ENCODE results near the gene SYNJ2.

The SYNJ2 gene

DNA sequence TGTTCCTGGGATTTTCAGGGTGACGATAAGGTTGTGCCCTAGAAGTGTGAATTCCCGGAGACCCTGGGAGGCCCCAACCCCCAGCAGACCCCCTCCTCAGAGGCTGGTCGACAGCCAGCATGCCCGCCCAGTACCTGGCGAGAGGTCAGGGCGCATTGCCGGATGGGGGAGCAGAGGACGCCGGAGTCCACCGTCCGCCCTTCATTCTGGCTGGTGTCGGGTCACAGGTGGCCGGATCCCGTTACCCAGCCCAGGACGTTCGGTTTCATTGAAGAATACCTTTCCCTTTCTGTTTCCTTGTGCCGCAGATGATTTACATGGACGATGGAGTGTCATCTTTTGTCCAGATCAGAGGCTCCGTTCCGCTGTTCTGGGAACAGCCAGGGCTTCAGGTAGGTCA is 61.3 kb downstream of the SYNJ2 start:
- no peak for DNase-seq (ENCODE audit: low read depth)

DNA sequence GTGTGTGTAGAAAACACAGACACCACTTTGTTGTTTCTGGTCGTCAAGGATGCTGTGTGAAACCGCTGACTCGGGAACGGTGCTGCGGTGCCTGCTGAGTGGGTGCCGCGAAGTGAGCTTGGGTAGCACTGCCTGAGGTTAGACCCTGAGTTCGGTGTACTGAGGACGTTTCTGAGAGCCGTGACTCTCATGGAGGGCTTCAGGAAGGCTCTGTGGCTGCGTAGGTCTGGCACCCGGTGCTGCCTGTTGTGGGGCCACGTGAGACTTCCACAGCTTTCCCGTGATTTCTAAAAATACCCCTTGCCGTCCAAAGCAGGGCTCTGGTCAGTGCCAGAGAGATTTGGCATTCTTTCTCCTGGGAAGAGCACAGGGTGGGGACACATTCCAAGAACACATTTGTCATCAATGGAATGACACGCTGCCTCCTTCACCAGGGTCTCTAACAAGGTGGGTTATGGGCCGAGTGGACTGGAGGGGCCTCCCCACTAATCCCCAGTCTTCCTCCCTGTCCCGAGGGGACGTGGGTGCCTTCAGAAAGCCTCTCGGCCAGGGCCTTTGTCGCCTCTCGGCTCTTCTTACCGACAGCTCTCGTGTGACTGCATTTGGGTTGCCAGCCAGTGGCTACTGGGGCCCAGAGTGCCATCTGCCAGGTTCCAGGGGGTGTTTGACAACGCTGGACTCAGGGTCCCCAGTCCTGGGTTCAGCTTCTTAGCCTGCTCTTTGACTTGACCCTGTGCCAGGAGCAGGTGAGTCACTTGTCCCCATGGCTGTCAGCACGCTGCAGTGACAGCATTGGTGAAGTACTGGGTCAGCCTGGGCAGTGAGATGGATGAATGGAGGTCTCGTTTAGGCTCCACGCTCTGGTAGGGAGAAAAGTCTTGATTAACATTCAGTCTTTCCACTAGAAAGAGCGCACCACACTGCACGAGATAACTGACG is 62.2 kb downstream of the SYNJ2 start:
- no peak for DNase-seq (ENCODE audit: low read depth)

DNA sequence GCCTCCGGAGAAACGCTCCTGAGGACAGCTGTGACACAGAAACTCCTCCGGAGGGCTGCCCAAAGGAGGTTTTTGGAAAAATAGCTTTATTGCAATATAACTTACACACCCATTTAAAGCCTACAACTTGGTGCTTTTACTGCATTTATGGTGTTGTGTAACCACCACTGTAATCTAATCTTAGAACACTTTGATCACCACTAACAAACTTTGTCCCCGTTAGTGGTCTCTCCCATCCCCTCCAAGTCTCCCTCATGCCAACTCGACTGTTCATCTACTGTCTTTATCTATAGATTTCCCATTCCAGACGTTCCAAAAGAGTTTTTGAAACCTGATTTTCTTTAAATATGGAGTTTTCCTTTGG is 62.8 kb downstream of the SYNJ2 start:
- no peak for DNase-seq (ENCODE audit: low read depth)

DNA sequence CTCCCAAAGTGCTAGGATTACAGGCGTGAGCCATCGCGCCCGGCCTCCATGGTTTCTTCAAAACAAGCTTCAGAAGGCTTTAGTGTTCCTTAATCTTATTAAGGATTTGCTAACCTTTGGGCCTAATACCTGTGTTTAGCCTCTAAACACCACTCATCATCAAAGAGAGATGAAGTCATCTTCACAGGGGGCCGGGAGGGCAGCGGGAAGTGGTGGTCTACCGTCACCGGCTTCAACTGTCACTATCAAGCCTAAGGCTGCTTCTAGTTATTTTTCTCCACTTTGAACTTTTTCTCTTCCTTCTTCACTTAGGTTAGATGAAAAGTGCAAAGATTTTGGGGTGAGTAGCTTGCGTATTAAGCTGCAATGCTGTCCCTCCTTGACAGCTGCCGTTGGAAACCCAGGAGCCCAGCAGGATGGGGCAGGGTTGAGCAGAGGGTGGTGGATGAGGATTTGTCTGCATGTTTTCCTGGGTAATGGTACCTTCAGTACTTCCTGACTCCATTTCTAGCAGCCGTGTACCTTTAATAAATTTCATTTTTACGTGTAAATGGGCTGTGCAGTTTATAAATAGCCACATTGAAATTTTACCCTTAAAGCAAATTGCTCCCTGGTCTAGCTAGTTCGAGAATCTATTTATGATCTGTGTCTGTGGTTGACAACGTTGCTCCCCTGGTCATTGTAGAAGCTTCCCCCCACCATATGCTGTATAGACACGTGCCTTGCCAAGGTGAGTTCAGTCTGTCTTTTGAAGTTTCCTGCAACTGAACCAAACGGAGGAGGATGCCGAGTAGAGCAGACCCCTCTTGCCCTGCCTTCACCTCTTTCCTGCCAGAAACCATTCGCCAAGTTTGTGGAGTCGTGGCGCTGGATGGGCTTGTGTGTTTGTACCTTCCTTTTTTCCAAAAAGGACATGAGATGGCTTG is 64.8 kb downstream of the SYNJ2 start:
- DNase-seq (ENCODE audit: low read depth) = no peak

DNA sequence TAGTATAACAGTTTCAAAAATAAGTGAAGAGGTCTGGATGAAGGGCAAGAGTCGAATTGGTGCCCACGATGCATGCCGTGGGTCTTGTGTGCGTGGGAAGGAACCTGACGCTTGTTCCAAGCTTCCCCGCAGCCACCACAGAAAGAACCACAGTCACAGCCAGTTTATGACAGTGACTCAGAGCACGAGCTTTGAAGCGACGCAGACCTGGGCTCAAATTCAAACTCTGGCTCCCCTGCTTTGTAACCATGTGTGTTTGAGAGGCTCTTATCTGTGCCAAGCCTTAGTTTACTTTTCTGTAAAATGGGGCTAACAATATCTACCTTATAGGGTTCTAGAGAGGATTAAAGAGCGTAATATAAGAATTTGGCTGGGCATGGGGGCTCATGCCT is 65.5 kb downstream of the SYNJ2 start:
- no peak for DNase-seq (ENCODE audit: low read depth)

DNA sequence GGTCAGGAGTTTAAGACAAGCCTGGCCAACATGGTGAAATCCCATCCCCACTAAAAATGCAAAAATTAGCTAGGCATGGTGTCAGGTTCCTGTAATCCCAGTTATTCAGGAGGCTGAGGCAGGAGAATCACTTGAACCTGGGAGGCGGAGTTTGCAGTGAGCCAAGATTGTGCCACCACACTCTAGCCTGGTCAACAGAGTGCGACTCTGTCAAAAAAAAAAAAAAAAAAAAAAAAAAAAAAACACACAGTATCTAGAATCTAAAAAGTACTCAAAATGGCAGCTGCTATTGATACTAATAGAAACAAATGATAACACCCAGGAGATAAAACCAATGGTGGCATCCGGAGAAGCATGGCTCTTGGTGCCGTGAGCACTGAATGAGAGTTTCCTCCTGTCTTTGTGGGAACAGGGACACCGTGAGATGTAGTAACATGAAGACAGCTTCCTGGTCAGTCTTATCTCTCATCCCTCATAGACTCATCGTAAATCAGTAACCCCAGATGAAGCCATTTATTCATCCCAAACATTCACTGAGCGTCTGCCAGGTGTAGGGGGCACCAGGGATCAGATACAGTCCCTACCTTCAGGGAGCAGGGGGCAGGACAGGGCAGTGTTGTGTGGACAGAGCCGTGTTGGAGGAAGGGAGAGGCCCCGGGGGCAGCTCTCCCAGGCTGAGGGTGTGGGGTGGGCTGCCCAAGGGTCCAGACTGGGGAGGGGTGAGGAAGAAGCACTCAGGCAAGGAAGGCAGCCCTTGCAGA is 66.1 kb downstream of the SYNJ2 start:
- no peak for DNase-seq (ENCODE audit: low read depth)

DNA sequence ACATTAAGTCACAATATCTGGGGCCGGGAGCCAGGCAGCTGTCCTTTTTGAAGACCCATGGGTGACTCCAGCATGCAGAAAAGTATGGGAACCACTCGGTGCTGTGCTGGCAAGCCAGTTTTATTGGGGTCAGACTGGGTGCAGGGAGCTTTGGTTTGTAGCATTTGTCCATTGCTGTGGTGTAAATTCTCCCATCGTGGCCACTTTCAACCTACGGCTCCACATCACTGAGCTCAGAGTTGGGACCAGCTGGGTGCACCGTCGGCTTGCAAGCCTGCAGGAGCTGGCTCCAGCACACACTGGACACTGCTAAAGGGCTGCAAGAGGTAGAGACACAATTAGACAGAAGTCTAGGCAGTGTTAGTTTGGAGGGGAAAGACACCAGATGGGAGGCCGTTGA is 66.9 kb downstream of the SYNJ2 start:
- DNase-seq (ENCODE audit: low read depth) = no peak

DNA sequence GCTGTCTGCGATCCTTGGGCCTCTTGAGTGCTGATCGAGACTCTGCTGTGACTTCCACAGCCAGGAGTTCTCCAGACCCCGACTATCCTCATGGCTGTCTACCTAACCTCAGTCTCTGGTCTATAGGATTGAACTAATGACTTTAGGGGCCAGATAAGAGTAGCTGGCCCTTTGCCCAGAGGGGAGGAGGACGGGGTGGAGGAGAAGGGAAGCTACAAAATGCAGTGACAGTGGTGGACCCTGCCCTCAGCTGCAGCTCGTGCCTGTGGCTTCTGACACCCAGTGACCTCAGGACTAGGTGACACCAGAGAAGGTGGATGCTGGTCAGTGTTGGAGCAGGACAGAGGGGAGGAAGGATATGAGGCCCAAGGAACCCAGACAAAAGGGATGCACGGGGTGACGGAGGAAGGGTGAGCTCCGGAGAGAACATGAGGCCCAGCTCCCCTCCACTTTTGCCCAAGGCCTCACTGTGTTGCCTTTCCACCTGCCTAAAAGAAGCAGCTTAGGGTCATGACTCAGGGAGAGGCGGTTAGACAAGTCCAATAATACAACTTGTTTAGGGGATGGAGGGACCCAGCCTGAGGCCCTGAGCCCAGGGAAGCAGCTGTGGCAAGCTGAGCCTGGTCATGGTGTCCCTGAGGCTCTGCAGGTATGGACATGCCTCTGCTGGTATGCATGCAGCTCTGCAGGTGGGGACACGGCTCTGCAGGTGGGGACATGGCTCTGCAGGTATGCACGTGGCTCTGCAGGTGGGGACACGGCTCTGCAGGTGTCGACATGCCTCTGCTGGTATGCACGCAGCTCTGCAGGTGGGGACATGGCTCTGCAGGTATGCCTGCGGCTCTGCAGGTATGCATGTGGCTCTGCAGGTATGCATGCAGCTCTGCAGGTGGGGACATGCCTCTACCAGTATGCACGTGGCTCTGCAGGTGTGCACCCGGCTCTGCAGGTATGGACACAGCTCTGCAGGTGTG is 67.7 kb downstream of the SYNJ2 start:
- no peak for DNase-seq (ENCODE audit: low read depth)

DNA sequence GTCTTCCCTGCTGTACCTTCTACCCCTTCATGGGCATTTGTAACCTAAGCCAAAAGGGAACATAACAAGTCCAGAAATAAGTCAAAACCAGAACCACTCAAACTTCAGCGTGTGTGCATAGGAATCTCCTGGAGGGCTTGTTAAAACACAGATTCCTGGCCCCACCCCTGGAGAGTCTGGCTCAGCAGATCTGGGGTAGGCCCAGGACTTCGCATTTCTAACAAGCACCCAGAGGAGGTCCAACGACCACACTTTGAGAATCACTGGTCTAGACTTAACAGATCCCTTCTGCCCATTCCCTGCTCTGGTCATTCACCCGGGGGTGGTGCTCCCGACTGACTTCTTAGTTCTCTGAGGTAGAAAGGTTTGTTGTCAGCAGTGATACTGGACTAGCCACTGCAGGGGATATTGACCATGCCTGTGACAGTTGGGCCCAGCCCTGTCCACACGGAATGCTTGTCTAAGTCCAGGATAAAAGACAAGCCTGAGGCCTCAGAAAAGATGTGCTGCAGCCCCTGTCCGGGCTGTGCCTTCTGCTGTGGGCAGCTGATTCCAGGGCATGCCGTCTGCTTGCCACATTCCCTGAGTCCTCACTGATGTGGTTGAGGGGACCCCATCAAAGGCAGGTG is 68.6 kb downstream of the SYNJ2 start:
- no peak for DNase-seq (ENCODE audit: low read depth)

DNA sequence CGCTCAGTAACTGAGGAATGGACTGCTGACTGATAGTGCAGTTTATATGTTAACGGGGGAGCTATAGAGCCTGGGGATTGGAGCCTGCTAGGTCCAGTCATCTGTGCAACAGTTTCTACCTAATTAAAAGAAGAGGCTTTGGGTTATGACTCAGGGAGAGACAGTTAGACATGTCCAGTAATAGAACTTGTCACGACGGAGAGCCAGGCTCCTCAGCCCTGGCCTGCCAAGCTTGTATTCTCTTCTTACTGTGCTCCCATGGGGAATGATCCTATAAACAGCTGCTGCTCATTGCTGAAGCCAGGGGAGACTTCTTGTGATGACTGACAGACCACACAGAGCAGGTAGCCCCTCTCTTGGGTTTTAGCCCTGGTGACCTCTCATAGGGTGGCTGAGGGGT is 69.3 kb downstream of the SYNJ2 start:
- DNase-seq (ENCODE audit: low read depth) = peak; percentile 87

DNA sequence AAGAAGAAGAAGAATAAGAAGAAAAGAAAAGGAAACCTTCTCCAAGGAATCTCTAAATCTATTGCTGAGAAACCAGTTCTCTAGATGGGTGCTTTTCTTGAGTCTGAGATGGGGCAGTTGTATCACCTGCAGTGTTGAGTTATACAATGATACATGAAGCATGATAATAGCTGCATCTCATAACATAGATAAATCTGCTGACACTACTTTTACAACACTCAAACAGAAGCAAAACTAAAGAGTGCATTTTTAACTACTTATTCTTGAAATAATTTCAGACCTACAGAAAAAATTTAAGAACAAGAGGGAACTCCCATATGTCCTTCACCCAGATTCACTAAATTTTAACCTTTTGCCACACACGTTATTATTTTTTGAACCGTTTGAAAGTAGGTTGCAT is 70.3 kb downstream of the SYNJ2 start:
- DNase-seq (ENCODE audit: low read depth) = no peak

DNA sequence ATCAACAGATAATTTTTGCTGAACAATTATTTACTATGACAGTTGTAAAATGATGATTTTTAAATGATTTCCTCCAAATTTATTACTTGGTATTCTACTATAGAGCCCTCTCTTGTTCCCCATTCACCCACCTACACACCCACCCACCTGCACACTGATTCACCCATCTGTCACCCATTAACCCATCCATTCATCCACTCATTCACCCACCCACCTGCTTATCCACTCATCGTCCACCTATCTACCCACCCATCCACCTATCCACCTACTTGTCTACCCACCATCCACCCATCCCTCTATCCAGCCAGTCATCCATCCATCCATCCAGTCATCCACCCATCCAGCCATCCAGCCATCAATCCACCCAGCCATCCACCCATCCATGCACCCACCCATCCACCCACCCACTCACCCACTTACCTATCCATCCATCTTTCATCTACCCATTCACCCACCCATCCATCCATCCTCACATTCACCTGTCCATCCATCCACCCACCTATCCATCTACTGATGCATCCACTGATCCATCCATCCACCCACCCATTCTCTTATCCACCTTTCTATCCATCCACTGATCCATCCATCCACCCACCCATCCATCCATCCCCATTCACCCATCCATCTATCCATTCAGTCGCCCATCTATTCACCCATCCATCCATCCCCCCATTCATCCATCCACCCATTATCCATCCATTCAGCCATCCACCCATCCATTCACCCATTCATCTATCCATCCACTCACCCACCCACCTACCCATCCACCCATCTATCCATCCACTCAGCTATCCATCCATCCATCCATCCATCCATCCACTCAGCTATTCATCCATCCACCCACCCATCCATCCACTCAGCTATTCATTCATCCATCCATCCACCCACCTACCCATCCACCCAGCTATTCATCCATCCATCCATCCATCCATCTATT is 72.0 kb downstream of the SYNJ2 start:
- no peak for DNase-seq (ENCODE audit: low read depth)

DNA sequence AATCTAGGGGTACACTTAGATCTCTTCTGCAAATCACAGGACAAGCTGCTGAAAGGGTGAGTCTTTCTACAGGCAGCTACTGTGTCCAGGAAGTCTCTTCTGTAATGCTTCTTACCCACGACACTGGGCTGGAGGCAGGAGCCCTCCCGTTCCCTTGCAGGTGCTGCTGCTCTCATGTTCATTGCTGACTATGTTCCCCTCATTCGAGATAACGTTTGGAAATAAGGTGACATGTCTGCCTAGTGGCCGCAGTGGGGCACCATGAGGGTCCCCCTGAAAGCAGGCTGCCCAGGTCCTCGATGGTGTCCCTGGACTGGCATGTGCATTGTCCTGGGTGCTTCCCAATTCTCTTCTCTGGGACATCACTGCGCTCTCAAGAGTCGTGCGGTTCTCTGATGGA is 74.7 kb downstream of the SYNJ2 start:
- DNase-seq (ENCODE audit: low read depth) = no peak

DNA sequence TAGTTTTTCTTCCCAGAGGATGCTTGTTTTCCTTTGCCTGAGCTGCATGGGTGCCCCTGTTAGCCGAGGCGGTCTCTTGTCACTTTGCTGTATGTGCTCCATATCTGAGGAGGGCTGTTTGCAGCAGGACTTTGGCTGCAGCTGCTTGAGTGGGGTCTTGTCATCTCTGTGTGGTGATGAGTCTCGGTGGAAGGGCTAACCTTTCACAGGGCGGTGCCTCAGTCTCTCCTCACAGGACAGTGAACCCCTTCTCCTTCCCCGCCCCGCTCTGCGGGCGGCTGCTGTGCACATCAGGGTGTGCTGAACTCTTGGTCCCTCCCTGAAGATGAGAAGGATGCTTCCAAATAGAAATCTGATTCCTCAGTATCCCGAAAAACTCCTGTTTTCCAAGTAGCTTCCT is 75.1 kb downstream of the SYNJ2 start:
- no peak for DNase-seq (ENCODE audit: low read depth)

DNA sequence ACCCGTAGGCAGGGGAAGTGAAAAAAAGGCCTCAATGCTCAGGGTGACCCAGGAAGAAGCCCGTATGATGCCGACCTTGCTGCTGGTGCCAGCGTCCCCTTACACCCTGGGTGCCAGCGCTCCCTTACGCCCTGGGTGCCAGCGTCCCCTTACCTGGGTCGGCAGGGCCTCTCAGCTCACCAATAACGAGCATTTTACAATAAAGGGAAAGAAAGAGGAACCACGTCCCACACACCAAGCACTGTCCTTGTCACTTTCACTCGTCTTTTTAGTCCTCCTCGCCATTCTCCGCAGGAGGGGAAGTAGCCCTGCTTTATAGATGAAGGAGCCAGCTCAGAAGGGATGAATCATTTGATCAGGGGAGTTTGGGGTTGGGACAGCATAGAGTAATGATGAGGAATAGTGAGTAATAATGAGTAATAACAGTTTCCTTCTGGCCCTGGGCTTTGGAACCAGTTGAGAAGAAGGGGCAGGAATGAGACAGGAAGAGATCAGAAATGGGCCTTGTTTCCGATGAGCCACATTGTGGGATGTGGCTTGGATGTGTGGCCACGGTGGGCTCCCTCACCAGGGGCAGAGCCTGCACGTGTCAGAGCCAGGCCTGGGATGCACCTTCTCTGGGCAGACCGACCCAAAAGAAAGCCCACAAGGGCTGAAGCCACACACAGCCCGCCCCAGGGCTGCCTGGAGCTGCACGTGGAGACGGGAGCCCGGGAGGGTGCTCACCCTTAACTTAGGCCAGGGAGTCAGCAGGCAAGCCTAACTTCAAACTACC is 75.7 kb downstream of the SYNJ2 start:
- peak; percentile 92 for DNase-seq (ENCODE audit: low read depth)

DNA sequence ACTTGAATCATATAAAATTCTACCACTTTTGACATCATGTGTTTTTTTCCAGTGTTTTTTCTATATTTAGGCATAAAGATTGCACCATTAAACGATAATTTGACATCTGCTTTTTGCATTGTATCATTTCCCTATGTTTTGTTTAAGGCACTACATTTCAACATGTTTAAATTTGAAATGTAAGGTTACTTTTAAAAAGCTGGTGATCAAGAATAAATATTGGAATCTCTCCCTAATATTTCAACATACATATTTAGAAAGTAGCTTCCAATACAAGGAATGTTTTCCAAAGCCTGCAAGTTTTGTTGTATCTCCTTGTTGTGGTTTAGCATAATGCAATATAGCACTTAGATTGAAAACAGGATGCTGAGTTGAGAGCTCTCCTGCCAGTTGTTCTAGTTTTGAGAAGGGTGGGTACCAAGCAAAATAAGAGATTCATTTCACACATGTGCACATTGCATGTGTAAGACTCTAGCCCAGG is 76.5 kb downstream of the SYNJ2 start:
- no peak for DNase-seq (ENCODE audit: low read depth)

DNA sequence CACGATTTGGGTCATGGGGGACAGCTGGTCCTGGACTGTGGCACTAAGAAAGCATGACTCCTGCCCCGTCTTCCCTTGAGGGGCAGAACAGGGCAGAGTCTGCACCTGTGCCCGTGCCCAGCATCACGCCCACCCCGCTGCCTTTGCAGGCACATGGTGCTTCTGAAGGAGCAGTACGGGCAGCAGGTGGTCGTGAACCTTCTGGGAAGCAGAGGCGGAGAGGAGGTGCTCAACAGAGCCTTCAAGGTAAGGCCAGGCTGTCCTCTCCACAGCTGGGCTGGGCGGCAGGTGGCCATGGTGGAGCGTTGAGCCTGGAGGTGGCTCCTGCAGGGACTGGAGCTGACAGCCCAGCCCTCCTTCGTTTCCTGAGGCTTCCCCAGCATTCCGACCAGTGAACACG is 77.4 kb downstream of the SYNJ2 start:
- DNase-seq (ENCODE audit: low read depth) = no peak
